ENCODE results near the gene C1QTNF4. TPM values are rescaled to one million over a fixed set of nuclear protein-coding genes. Genes with fewer than 3 reads are reported as not detected.

C1QTNF4 gene
- total and polyA plus RNA-seq, 9 of the 15 experiments (the other 6 are each of a cell fraction or from before 2014, with no cell fraction given): not detected

GRCh38 chr11:47564933-47565339 lies 29.3 kb downstream of the C1QTNF4 start:
- peaks cover 44% of the 10 kb centered on the region for H3K79me2 ChIP-seq (ENCODE audit: control insufficient read depth, insufficient read depth, low read length)
- FAIRE-seq: no peak
- ATAC-seq: peak; percentile 21
- H3K9ac ChIP-seq (ENCODE audit: insufficient read depth in 1 of 2, low read depth in 2 of 2, low read length in 2 of 2): peak overlapping the region; percentile 99 to 100
- H2AFZ ChIP-seq (ENCODE audit: low read depth, low read length): peak overlapping the region; percentile 98
- TSS peak; percentile 77 for BruUV-seq (replicated peaks)
- CTCF ChIA-PET (ENCODE audit: low intra/inter-chr PET ratio): no interaction called here
- H3K36me3 ChIP-seq (ENCODE audit: control insufficient read depth, insufficient read depth, low read length): peaks cover 16% of the 10 kb centered on the region; the same call in 2 of the 3 replicates
- no peaks in the 10 kb centered on the region for H3K27me3 ChIP-seq (ENCODE audit: control insufficient read depth in 2 of 2, insufficient read depth in 2 of 2, low read length in 2 of 2)
- WGBS (ENCODE audit: insufficient coverage, low coverage, missing lambda C conversion rate): 14% methylated on average over 5 of the region's 11 CpGs
- H3K9me1 ChIP-seq (ENCODE audit: control insufficient read depth, insufficient read depth, low read length): no peaks in the 10 kb centered on the region
- peak overlapping the region; percentile 100 for H3K4me3 ChIP-seq
- POLR2A ChIA-PET: interaction anchor here (0.6 to 3.2 kb wide), 8 partner anchors 9 to 80 kb away, joined by 3 to 23 read pairs (median 10); partner anchors contain the start of genes CELF1 and FAM180B
- DNase-seq (ENCODE audit: extremely low read depth in 1 of 4, low spot score in 3 of 4): no peak
- in situ Hi-C loops (cut with MboI) (no loop called here), intact Hi-C loops (cut with micrococcal nuclease) (no loop called here)
- peak overlapping the region; percentile 92 for H3K4me2 ChIP-seq (ENCODE audit: insufficient read depth, low read length)
- H3K9me3 ChIP-seq (replicated peaks; ENCODE audit: control insufficient read depth, insufficient read depth, low read depth, low read length): no peaks in the 10 kb centered on the region
- peaks cover 10 to 40% of the 10 kb centered on the region in 2 experiments; a peak in 4 of 5 replicates for H3K4me1 ChIP-seq (replicated peaks in 1 of 2; ENCODE audit: control insufficient read depth in 2 of 2, insufficient read depth in 2 of 2, low read length in 2 of 2)
- H3K27ac ChIP-seq (ENCODE audit: extremely low read depth, low read depth, low read length): peak overlapping the region; percentile 96
- no peaks in the 10 kb centered on the region for H4K20me1 ChIP-seq (replicated peaks; ENCODE audit: control insufficient read depth, insufficient read depth, low read length)
- TF ChIP-seq SMARCE1 (IDR thresholded peaks at IDR 0.05): peak; percentile 35; the same call in 1 of the 2 replicates
- no peak for TF ChIP-seq NCOA1 (IDR thresholded peaks at IDR 0.05; ENCODE audit: low read depth)
- TF ChIP-seq ZZZ3 (IDR thresholded peaks at IDR 0.05): no peak
- no peak for TF ChIP-seq SMAD2 (IDR thresholded peaks at IDR 0.05; ENCODE audit: low read depth, low read length)
- TF ChIP-seq HNRNPH1 (optimal IDR thresholded peaks at IDR 0.05; ENCODE audit: low read depth, low read length): no peak
- TF ChIP-seq CREB3 (tag; conservative IDR thresholded peaks at IDR 0.05; ENCODE audit: low read depth): 0 out of 2 replicates have a peak, but pooled peaks have one; percentile 31
- no peak for TF ChIP-seq ATF4 (CRISPR knock-in tag; IDR thresholded peaks at IDR 0.05)
- TF ChIP-seq ADNP (tag; IDR thresholded peaks at IDR 0.05): no peak
- no peak for TF ChIP-seq GATAD2A (IDR thresholded peaks at IDR 0.05)
- TF ChIP-seq ZNF212 (CRISPR knock-in tag; IDR thresholded peaks at IDR 0.05): no peak
- TF ChIP-seq RBM17 (IDR thresholded peaks at IDR 0.05; ENCODE audit: borderline replicate concordance, low read depth, low read length): no peak
- TF ChIP-seq IRF2 (CRISPR knock-in tag; IDR thresholded peaks at IDR 0.05): no peak
- no peak for TF ChIP-seq CHD4 (IDR thresholded peaks at IDR 0.05; ENCODE audit: insufficient read depth, insufficient replicate concordance, low read depth, low read length, poor library complexity, severe bottlenecking)
- TF ChIP-seq RBFOX2 (IDR thresholded peaks at IDR 0.05; ENCODE audit: low read depth, low read length): no peak
- TF ChIP-seq KAT7 (CRISPR knock-in tag; IDR thresholded peaks at IDR 0.05; ENCODE audit: borderline replicate concordance): peak; percentile 50; the same call in 1 of the 2 replicates
- TF ChIP-seq HBP1 (CRISPR knock-in tag; IDR thresholded peaks at IDR 0.05): 0 out of 2 replicates have a peak, but pooled peaks have one; percentile 49
- no peak for TF ChIP-seq RNF2 (IDR thresholded peaks at IDR 0.05)
- TF ChIP-seq TCF7 (IDR thresholded peaks at IDR 0.05; ENCODE audit: borderline replicate concordance): no peak
- no peak for TF ChIP-seq PTBP1 (IDR thresholded peaks at IDR 0.05; ENCODE audit: low read depth, low read length)
- no peak for TF ChIP-seq SUPT5H (IDR thresholded peaks at IDR 0.05)

Data from K562 (cell line).